CD14-positive monocyte (primary cell): ENCODE results near the gene NTRK2. TPM values are rescaled to one million over a fixed set of nuclear protein-coding genes. Genes with fewer than 3 reads are reported as not detected.

Source experiments
- DNase-seq, 3 donors: peaks; one replicate each; pipeline ENCODE4 v3.0.0-alpha.2; 2011 to 2022
- H2AFZ ChIP-seq: 2 replicates; pipeline ENCODE4 v1.6.0; 2012; ENCODE audit warnings: mild to moderate bottlenecking, low read depth, low read length, inconsistent platforms; ENCODE audit not compliant: insufficient read depth, poor library complexity, severe bottlenecking
- H3K27ac ChIP-seq, 2 donors: 1 replicate in 1 of 2; 2 replicates in 1 of 2; pipeline ENCODE4 v1.5.1; 2012 to 2013; ENCODE audit warnings: low read length in 2 of 2, control low read depth in 1 of 2, inconsistent platforms in 1 of 2, low read depth in 1 of 2, mild to moderate bottlenecking in 1 of 2
- H3K27me3 ChIP-seq, 2 donors: one replicate each; pipeline versions ENCODE4 v1.6.0 to v1.6.1; 2011 to 2013; ENCODE audit warnings: low read length in 2 of 2; ENCODE audit not compliant: control insufficient read depth in 2 of 2, insufficient read depth in 2 of 2
- H3K36me3 ChIP-seq, 2 donors: replicated peaks in 1 of 2; 1 replicate in 1 of 2; 2 replicates in 1 of 2; pipeline versions ENCODE4 v1.5.1 to v1.6.1; 2012 to 2013; ENCODE audit warnings: low read length in 2 of 2, control low read depth in 1 of 2, inconsistent platforms in 1 of 2, mild to moderate bottlenecking in 1 of 2; ENCODE audit not compliant: insufficient read depth in 2 of 2, control insufficient read depth in 1 of 2
- H3K4me1 ChIP-seq, 2 donors: 1 replicate in 1 of 2; 2 replicates in 1 of 2; pipeline versions ENCODE4 v1.5.1 to v1.6.1; 2012 to 2013; ENCODE audit warnings: low read length in 2 of 2, control low read depth in 1 of 2, inconsistent platforms in 1 of 2, mild to moderate bottlenecking in 1 of 2, moderate library complexity in 1 of 2; ENCODE audit not compliant: insufficient read depth in 2 of 2, control insufficient read depth in 1 of 2
- H3K4me2 ChIP-seq: replicated peaks from 2 replicates; pipeline ENCODE3; 2012; ENCODE audit warnings: low read length, moderate library complexity, mild to moderate bottlenecking; ENCODE audit not compliant: poor library complexity, severe bottlenecking; ENCODE audit errors: extremely low read depth
- H3K4me3 ChIP-seq, 3 experiments: fragments of 200-600 bp in 1 of 3; sonication (generic) in 1 of 3; replicated peaks in 1 of 3; 1 replicate in 2 of 3; 2 replicates in 1 of 3; pipeline ENCODE4 v1.5.1; 2011 to 2013; ENCODE audit warnings: low read length in 3 of 3, mild to moderate bottlenecking in 3 of 3, control low read depth in 2 of 3, low read depth in 2 of 3, inconsistent platforms in 1 of 3, moderate library complexity in 1 of 3
- H3K79me2 ChIP-seq: 2 replicates; pipeline ENCODE4 v1.6.0; 2012; ENCODE audit warnings: mild to moderate bottlenecking, control low read depth, inconsistent platforms, low read length, moderate library complexity; ENCODE audit not compliant: insufficient read depth
- H3K9ac ChIP-seq: 2 replicates; pipeline ENCODE4 v1.6.0; 2017; ENCODE audit warnings: low read length, mild to moderate bottlenecking; ENCODE audit not compliant: insufficient read depth, poor library complexity, severe bottlenecking
- H3K9me3 ChIP-seq, 2 donors: replicated peaks in 1 of 2; 1 replicate in 1 of 2; 2 replicates in 1 of 2; pipeline versions ENCODE4 v1.5.1 to v1.6.1; 2012 to 2013; ENCODE audit warnings: low read length in 2 of 2, control low read depth in 1 of 2; ENCODE audit not compliant: control insufficient read depth in 1 of 2, insufficient read depth in 1 of 2
- H4K20me1 ChIP-seq: 2 replicates; pipeline ENCODE4 v1.6.0; 2012; ENCODE audit warnings: mild to moderate bottlenecking, low read length, control low read depth, moderate library complexity; ENCODE audit not compliant: insufficient read depth
- H3K27ac Mint-ChIP-seq, 7 donors: one replicate each; pipeline ENCODE4 v1.8.0; 2020; ENCODE audit warnings: mild to moderate bottlenecking in 7 of 7, mixed read lengths in 7 of 7, moderate library complexity in 6 of 7, inconsistent platforms in 2 of 7
- H3K27me3 Mint-ChIP-seq, 3 donors: one replicate each; pipeline ENCODE4 v1.8.0; 2021 to 2022; ENCODE audit warnings: low read depth in 3 of 3, mild to moderate bottlenecking in 3 of 3, mixed read lengths in 3 of 3, moderate library complexity in 3 of 3, inconsistent platforms in 1 of 3
- H3K36me3 Mint-ChIP-seq, 2 donors: one replicate each; pipeline ENCODE4 v1.8.0; 2020; ENCODE audit warnings: mixed read lengths in 2 of 2, inconsistent platforms in 1 of 2, mild to moderate bottlenecking in 1 of 2
- H3K4me1 Mint-ChIP-seq: one replicate; pipeline ENCODE4 v1.8.0; 2020; ENCODE audit warnings: mild to moderate bottlenecking, mixed read lengths
- H3K4me3 Mint-ChIP-seq, 2 donors: one replicate each; pipeline ENCODE4 v1.8.0; 2020; ENCODE audit warnings: mild to moderate bottlenecking in 2 of 2, mixed read lengths in 2 of 2, moderate library complexity in 1 of 2
- H3K9me3 Mint-ChIP-seq, 7 donors: one replicate each; pipeline ENCODE4 v1.8.0; 2020 to 2022; ENCODE audit warnings: mixed read lengths in 7 of 7, mild to moderate bottlenecking in 6 of 7, moderate library complexity in 6 of 7, inconsistent platforms in 2 of 7
- WGBS: methylation state at CpG from one replicate; pipeline ENCODE4 v1.1.5; 2013; ENCODE audit warnings: missing lambda C conversion rate; ENCODE audit not compliant: insufficient coverage; 5-methylcytosine and 5-hydroxymethylcytosine counted together
- intact Hi-C, 2 donors: fragments of 100-400 bp; cut with micrococcal nuclease; formaldehyde crosslinking; loops; one replicate each; pipeline versions ENCODE4 v1.15.0 to v1.15.1; 2023
- polyA plus RNA-seq, 3 donors: library from polyadenylated mRNA; depleted of rRNA in 1 of 3; unstranded in 2 of 3; stranded (reverse) in 1 of 3; fragments of 300-500 nt in 2 of 3; fragments of >200 nt in 1 of 3; fragmentation: Illumina TruSeq in 2 of 3; gene quantifications; 1 replicate in 2 of 3; 2 replicates in 1 of 3; pipeline ENCODE4 v1.2.3, GENCODE V29; 2012 to 2021
- TF ChIP-seq, protein P1 (sequence below): fragments of 200-600 bp; IDR thresholded peaks from one replicate; pipeline ENCODE4 v1.8.0; 2022; ENCODE audit warnings: antibody characterized with exemption, mild to moderate bottlenecking

Gene NTRK2
- polyA plus RNA-seq, 3 donors, result not detected

DNA sequence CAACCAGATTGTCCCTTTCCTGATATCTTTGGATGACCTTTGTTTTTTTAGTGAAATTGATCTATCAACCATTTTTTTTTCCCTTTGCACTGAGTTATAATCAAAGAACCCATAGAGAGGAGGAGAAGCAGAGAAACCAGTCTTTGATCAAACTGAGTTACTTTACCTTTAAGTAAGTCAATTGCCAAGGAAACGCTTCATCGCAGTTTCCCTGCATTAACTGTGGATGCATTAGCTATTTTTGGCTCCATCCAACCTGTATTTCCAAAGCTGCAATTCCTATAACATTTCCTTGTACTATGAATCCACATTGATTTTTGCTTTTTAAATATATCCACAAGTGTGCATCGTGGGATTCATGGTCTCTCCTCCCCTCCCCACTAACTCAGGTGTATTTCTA is 268.1 kb downstream of the NTRK2 start:
- intact Hi-C loops, result no loop called here
- H3K4me3 ChIP-seq, result no peak overlapping the region
- no peak overlapping the region for H2AFZ ChIP-seq
- Mint-ChIP-seq H3K9me3 (peaks cover 0 to 4% (median 3%) of the 10 kb centered on the region in 7 donors), H3K36me3 (no peaks in the 10 kb centered on the region), H3K27ac (no peak overlapping the region), H3K4me1 (no peaks in the 10 kb centered on the region), H3K4me3 (no peak overlapping the region), H3K27me3 (no peaks in the 10 kb centered on the region)
- no peak overlapping the region for H3K4me2 ChIP-seq
- no peaks in the 10 kb centered on the region for H3K4me1 ChIP-seq
- H3K9me3 ChIP-seq, result no peaks in the 10 kb centered on the region
- no peak overlapping the region for H3K27ac ChIP-seq
- H3K9ac ChIP-seq, result no peak overlapping the region
- no peaks in the 10 kb centered on the region for H4K20me1 ChIP-seq
- H3K27me3 ChIP-seq, result no peaks in the 10 kb centered on the region
- no peak for DNase-seq
- no peaks in the 10 kb centered on the region for H3K36me3 ChIP-seq
- TF ChIP-seq, protein P1, sequence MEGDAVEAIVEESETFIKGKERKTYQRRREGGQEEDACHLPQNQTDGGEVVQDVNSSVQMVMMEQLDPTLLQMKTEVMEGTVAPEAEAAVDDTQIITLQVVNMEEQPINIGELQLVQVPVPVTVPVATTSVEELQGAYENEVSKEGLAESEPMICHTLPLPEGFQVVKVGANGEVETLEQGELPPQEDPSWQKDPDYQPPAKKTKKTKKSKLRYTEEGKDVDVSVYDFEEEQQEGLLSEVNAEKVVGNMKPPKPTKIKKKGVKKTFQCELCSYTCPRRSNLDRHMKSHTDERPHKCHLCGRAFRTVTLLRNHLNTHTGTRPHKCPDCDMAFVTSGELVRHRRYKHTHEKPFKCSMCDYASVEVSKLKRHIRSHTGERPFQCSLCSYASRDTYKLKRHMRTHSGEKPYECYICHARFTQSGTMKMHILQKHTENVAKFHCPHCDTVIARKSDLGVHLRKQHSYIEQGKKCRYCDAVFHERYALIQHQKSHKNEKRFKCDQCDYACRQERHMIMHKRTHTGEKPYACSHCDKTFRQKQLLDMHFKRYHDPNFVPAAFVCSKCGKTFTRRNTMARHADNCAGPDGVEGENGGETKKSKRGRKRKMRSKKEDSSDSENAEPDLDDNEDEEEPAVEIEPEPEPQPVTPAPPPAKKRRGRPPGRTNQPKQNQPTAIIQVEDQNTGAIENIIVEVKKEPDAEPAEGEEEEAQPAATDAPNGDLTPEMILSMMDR, result no peak
- no peaks in the 10 kb centered on the region for H3K79me2 ChIP-seq
- WGBS, result no CpG with 5 or more reads among the region's 3 CpGs

DNA sequence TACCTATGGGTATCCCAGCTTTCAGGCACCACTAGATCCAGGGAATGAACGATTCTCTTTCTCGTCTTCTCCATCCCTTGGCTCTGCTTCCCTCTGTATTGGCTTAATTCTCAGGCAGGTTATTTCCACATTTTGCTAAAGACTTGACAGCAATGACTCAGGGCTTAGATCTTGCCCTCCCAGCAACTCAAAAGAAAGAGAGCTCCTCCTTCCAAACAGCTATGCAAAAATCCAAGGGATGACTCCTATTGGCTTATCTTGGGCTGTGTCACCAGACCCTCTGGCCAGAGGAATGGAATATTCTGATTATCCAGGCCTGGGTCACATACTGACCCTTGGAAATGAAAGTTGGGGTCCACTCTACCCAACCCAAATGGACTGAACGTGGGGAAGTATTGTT is 270.2 kb downstream of the NTRK2 start:
- Histone ChIP-seq H3K27ac (no peak overlapping the region), H3K79me2 (no peaks in the 10 kb centered on the region), H3K27me3 (no peaks in the 10 kb centered on the region), H2AFZ (no peak overlapping the region), H3K36me3 (no peaks in the 10 kb centered on the region), H3K4me3 (no peak overlapping the region), H3K9me3 (no peaks in the 10 kb centered on the region), H4K20me1 (no peaks in the 10 kb centered on the region), H3K4me1 (no peaks in the 10 kb centered on the region), H3K9ac (no peak overlapping the region), H3K4me2 (no peak overlapping the region)
- TF ChIP-seq, protein P1, result no peak
- Mint-ChIP-seq H3K36me3 (no peaks in the 10 kb centered on the region), H3K4me1 (no peaks in the 10 kb centered on the region), H3K4me3 (no peak overlapping the region), H3K27me3 (no peaks in the 10 kb centered on the region), H3K27ac (no peak overlapping the region), H3K9me3 (peaks cover 0 to 4% (median 3%) of the 10 kb centered on the region in 7 donors)
- 93% methylated on average over 2 of the region's 3 CpGs for WGBS
- intact Hi-C loops, result no loop called here
- DNase-seq, result no peak
